Uterus (tissue), 2 donors: Measurements from ENCODE around the gene CYP4B1.

Experiments
- CTCF ChIP-seq, 4 experiments: fragments of 200-600 bp in 2 of 4; fragments of 450-650 bp in 2 of 4; sonication (generic) in 2 of 4; IDR thresholded peaks; one replicate each; pipeline ENCODE4 v1.5.1; 2016 to 2019; ENCODE audit warnings: antibody characterized with exemption in 4 of 4, mild to moderate bottlenecking in 2 of 4, moderate library complexity in 1 of 4
- POLR2A ChIP-seq, 2 donors: fragments of 450-650 bp; IDR thresholded peaks; one replicate each; pipeline ENCODE4 v1.6.1; 2016; ENCODE audit warnings: antibody characterized with exemption in 2 of 2, mild to moderate bottlenecking in 1 of 2, moderate library complexity in 1 of 2

GRCh38 chr1:46830665-46831322 lies 31.9 kb downstream of the CYP4B1 start:
- TF ChIP-seq POLR2A (IDR thresholded peaks at IDR 0.05) (no peak), CTCF (IDR thresholded peaks at IDR 0.05) (no peak)
